T47D (cell line): ENCODE measurements around the gene PER1.

Experiments used
- DNase-seq, 2 experiments: peaks; one replicate each; pipeline versions ENCODE4 v3.0.0 to v3.0.0-alpha.2; 2011 to 2012; ENCODE audit warnings: low read depth in 1 of 2, low spot score in 1 of 2
- JUND ChIP-seq: IDR thresholded peaks from 2 replicates; pipeline ENCODE4 v1.6.1; 2012; ENCODE audit warnings: low read depth
- in situ Hi-C: cut with HindIII; loops from 2 replicates; pipeline ENCODE4 v1.10.0; 2016; ENCODE audit warnings: low sequenced_read_pairs, low pct_unique_long_range_greater_than_20kb

Gene PER1

GRCh38 chr17:8162997-8163977 is 11.1 kb upstream of the PER1 start:
- no peak for DNase-seq
- in situ Hi-C loops, result no loop called here
- no peak for TF ChIP-seq JUND

DNA sequence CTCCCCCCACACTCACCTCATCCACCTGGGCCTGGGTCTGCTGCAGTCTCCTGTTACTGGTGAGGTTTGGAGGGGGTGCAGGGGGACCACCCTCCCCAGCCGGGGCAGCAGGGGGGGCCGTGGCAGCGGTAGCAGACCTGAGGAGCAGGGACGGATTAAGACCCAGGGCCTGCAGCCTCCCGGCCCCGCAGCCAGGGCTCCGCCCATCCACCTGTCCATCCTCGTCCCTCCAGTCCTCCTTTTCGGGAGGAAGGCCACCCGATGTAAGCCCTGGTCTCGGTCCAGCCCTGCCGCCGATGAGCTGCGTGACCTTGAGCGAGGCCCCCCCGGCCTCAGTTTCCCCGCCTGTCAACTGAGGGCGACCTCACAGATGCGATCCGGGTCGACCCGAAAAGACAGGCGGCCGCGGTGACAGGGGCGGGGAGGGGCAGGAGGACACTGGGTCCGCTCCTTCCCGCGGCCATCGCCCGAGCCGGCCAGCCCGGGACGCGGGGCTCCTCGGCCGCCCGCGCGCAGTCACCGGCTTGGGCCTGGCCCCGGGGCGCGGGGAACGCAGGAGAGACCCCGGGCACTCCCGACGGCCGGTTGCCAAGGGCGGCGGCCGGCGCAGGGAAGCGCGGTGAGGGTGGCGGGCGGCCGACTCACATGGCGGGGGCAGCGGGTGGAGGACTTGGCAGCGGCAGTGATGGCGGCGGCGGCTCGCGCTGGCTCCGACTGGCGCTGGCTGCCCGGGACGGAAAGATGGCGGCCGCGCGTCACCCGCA is 10.2 kb upstream of the PER1 start, which contains the start of gene VAMP2:
VAMP2 (minus strand) TSS at position 716 of the 764 bp plus-strand sequence; CDS start at position 647, 69 bp downstream.
- in situ Hi-C loops, result no loop called here
- peak in 1 of 2 experiments; percentile 70 for DNase-seq
- TF ChIP-seq JUND, result no peak

- in situ Hi-C loops, result no loop called here
- TF ChIP-seq JUND, result no peak
- DNase-seq, result no peak
Measured at GRCh38 chr17:8161289-8162232, 9.4 kb upstream of the PER1 start.

DNA sequence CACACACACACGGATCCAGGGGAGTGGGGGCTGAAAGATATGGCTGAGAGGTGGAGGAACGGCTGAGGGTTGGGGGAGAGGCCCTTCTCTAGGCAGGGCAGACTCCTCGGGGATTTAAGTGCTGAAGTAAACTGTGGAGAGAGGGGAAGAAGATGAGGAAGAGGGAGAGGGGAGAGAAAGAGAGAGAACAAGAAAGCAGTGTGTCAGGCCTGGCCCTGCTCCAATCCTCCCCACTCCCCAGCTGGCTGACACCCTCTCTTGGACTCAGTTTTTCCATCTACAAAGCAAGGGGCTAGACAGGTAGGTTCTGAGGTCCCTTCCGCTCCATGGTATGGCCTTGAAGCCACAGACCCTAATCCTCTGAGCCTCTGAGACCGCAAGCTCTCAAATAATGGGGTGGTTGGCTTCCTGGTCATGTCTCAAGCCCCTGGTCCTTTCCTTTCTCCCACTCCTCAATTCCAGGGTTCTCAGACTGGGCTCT is 8.6 kb upstream of the PER1 start:
- in situ Hi-C loops, result no loop called here
- no peak for TF ChIP-seq JUND
- DNase-seq, result no peak

GRCh38 chr17:8160224-8160577 is 8.0 kb upstream of the PER1 start:
- in situ Hi-C loops, result no loop called here
- TF ChIP-seq JUND, result no peak
- no peak for DNase-seq

GRCh38 chr17:8159459-8160223 is 7.4 kb upstream of the PER1 start:
- TF ChIP-seq JUND, result no peak
- no peak for DNase-seq
- in situ Hi-C loops, result no loop called here

DNA sequence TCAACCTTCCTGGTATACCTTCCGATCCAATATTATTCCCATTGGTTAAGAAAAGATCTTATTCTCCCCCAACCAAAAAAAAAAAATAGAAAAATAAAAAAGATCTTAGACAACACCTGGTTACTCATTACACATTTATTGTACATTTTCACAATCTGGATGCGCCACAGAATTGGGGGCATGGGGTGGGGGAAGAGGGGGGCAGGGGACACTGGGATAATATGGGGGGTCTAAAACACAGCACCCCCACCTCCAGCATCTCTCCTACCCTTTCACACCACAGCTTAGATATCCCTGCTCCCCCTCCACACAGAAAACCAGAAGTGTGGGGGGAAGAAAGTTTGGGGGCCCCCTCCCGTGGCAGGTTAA is 6.8 kb upstream of the PER1 start:
- TF ChIP-seq JUND, result no peak
- in situ Hi-C loops, result no loop called here
- DNase-seq, result no peak

- DNase-seq, result peak; percentile 70 to 88
- no peak for TF ChIP-seq JUND
- in situ Hi-C loops, result no loop called here
Measured at GRCh38 chr17:8158267-8159031, 6.2 kb upstream of the PER1 start.

- in situ Hi-C loops, result no loop called here
- no peak for TF ChIP-seq JUND
- peak; percentile 98 to 100 for DNase-seq
Measured at GRCh38 chr17:8156246-8156992, 4.2 kb upstream of the PER1 start.

DNA sequence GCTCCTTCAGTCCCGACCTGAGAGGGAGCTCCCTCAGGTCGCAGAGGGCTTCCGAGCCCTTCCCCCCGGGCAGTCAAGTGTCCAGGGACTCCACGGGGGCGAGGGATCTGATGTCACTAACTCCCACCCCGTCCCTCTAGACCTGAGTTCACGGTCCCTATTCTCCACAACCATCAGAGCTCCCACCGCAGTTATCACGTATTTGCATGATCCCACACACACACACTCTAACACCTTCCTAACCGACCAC is 3.7 kb upstream of the PER1 start:
- no peak for DNase-seq
- in situ Hi-C loops, result no loop called here
- no peak for TF ChIP-seq JUND
